Right lobe of liver (tissue), 6 donors: ENCODE data around the gene NYAP2. TPM values are rescaled to one million over a fixed set of nuclear protein-coding genes. Genes with fewer than 3 reads are reported as not detected.

Source experiments
- ATAC-seq, 4 donors: fragments of 200-7000 bp; cut with Tn5 transposase; one replicate each; pipeline ENCODE4 v1.9.1; 2020; ENCODE audit warnings: mild to moderate bottlenecking in 4 of 4, moderate library complexity in 4 of 4
- DNase-seq, 3 donors: peaks; one replicate each; pipeline ENCODE4 v3.0.0-alpha.2; 2020
- H3K27ac ChIP-seq, 3 donors: fragments of 200-600 bp; one replicate each; pipeline ENCODE4 v1.8.0; 2022
- H3K27me3 ChIP-seq, 2 donors: fragments of 200-600 bp; one replicate each; pipeline ENCODE4 v1.8.0; 2022
- H3K36me3 ChIP-seq, 4 donors: fragments of 200-600 bp; sonication (generic) in 1 of 4; one replicate each; pipeline versions ENCODE4 v1.5.1 to v1.8.0; 2017 to 2022; ENCODE audit warnings: control low read depth in 1 of 4
- H3K4me1 ChIP-seq, 4 donors: fragments of 200-600 bp; sonication (generic) in 1 of 4; one replicate each; pipeline versions ENCODE4 v1.5.1 to v1.8.0; 2017 to 2022; ENCODE audit warnings: control low read depth in 1 of 4
- H3K4me3 ChIP-seq, 3 donors: fragments of 200-600 bp; one replicate each; pipeline ENCODE4 v1.8.0; 2022
- H3K9me3 ChIP-seq, 4 donors: fragments of 200-600 bp; sonication (generic) in 1 of 4; one replicate each; pipeline versions ENCODE4 v1.5.1 to v1.8.0; 2017 to 2022; ENCODE audit warnings: control low read depth in 1 of 4
- CTCF ChIP-seq, 4 donors: fragments of 200-600 bp in 3 of 4; fragments of 450-650 bp in 1 of 4; IDR thresholded peaks; one replicate each; pipeline versions ENCODE4 v1.5.1 to v1.8.0; 2016 to 2022; ENCODE audit warnings: antibody characterized with exemption in 4 of 4, mild to moderate bottlenecking in 2 of 4
- POLR2A ChIP-seq: fragments of 450-650 bp; IDR thresholded peaks from one replicate; pipeline ENCODE4 v1.6.1; 2017; ENCODE audit warnings: antibody characterized with exemption, mild to moderate bottlenecking
- WGBS: methylation state at CpG from one replicate; pipeline ENCODE4 v1.1.6; 2018; ENCODE audit warnings: low coverage, low lambda C conversion rate; ENCODE audit not compliant: insufficient coverage; ENCODE audit errors: missing lambda C conversion rate; 5-methylcytosine and 5-hydroxymethylcytosine counted together
- intact Hi-C, 2 donors: fragments of 100-400 bp; cut with DNase I; formaldehyde crosslinking; loops; one replicate each; pipeline versions ENCODE4 v1.11.2 to v1.14.1; 2022
- total RNA-seq, 6 experiments: library from RNA; depleted of rRNA in 2 of 6; stranded (reverse); fragments of >200 nt in 2 of 6; fragmentation: NEBNext Ultra II Directional in 3 of 6; extraction: Animal tissue kit (Norgen Biotek cat#: 25700) in 3 of 6; gene quantifications; one replicate each; pipeline versions ENCODE4 v1.1.0 to v1.2.4, GENCODE V29; 2016 to 2023
- donor health status: DM: no; HTN: yes; CAD: no.
- donor health status: DM: no; HTN: no; CAD: no.
- donor health status: DM: no; HTN: no; CAD: no.
- donor health status: DM: no; HTN: yes; CAD: no.
- donor health status: DM: no; HTN: yes; CAD: no.

Gene NYAP2
- total RNA-seq, 6 experiments from 2014 or later, result not detected

DNA sequence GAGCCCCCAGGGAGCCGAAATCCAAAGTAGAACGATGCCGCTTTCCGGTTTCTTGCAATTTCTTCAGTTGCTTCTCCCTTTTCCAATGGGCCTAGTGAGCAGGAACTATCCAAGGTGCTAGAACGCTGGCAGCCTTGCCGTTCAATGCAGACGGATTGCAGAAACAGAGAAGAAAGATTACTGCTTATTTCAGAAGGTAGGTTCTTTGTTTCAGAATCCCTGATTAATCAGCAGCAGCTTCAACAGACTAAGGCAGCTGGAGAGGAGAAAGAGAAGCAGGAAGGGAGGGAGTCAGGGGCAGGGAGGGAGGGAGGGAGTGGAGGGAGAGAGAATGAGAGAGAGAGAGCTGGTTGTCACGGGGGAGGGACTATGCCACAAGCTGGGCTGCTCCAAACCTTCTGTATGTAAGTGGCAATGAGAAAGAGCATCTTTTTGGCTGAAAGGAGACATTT is 576 bp downstream of the NYAP2 start:
- Histone ChIP-seq H3K9me3 (no peaks in the 10 kb centered on the region), H3K27ac (no peak overlapping the region), H3K4me1 (no peaks in the 10 kb centered on the region), H3K27me3 (no peaks in the 10 kb centered on the region), H3K36me3 (no peaks in the 10 kb centered on the region), H3K4me3 (no peak overlapping the region)
- 12% methylated on average over 8 of the region's 8 CpGs for WGBS
- intact Hi-C loops, result no loop called here
- TF ChIP-seq POLR2A, result no peak
- no peak for TF ChIP-seq CTCF (IDR thresholded peaks at IDR 0.05)
- ATAC-seq (no peak), DNase-seq (no peak)

GRCh38 chr2:225400546-225401400 is 1.3 kb downstream of the NYAP2 start:
- H3K36me3 ChIP-seq, result no peaks in the 10 kb centered on the region
- no peaks in the 10 kb centered on the region for H3K4me1 ChIP-seq
- intact Hi-C loops, result no loop called here
- H3K4me3 ChIP-seq, result no peak overlapping the region
- WGBS, result 50% methylated on average over 8 of the region's 9 CpGs
- TF ChIP-seq POLR2A (no peak), CTCF (IDR thresholded peaks at IDR 0.05) (no peak)
- ATAC-seq (no peak), DNase-seq (no peak)
- H3K27ac ChIP-seq, result no peak overlapping the region
- no peaks in the 10 kb centered on the region for H3K27me3 ChIP-seq
- H3K9me3 ChIP-seq, result no peaks in the 10 kb centered on the region

GRCh38 chr2:225402210-225402776 is 2.8 kb downstream of the NYAP2 start:
- intact Hi-C loops, result no loop called here
- no peak for DNase-seq

GRCh38 chr2:225411452-225411851 is 11.9 kb downstream of the NYAP2 start:
- ATAC-seq, result no peak
- no peak for TF ChIP-seq CTCF (IDR thresholded peaks at IDR 0.05)
- no peak for TF ChIP-seq POLR2A
- Histone ChIP-seq H3K9me3 (no peaks in the 10 kb centered on the region), H3K27me3 (no peaks in the 10 kb centered on the region), H3K36me3 (no peaks in the 10 kb centered on the region), H3K27ac (no peak overlapping the region), H3K4me3 (no peak overlapping the region), H3K4me1 (no peaks in the 10 kb centered on the region)
- 64% methylated on average over 3 of the region's 3 CpGs for WGBS
- intact Hi-C loops, result no loop called here
- DNase-seq, result no peak

More at GRCh38 chr2:225402210-225402776, 2.8 kb downstream of the NYAP2 start:
- Histone ChIP-seq H3K27ac (no peak overlapping the region), H3K4me1 (no peaks in the 10 kb centered on the region), H3K4me3 (no peak overlapping the region), H3K9me3 (no peaks in the 10 kb centered on the region), H3K27me3 (no peaks in the 10 kb centered on the region), H3K36me3 (no peaks in the 10 kb centered on the region)
- TF ChIP-seq POLR2A, result no peak
- TF ChIP-seq CTCF (IDR thresholded peaks at IDR 0.05), result no peak
- no peak for ATAC-seq
- 0% methylated on average over 1 of the region's 1 CpG for WGBS
